Renal cortex interstitium (tissue), 11 donors: ENCODE data around the gene ACSF2. TPM values are rescaled to one million over a fixed set of nuclear protein-coding genes. Genes with fewer than 3 reads are reported as not detected.

Source experiments
- DNase-seq, 11 donors: peaks; one replicate each; pipeline ENCODE4 v3.0.0-alpha.2; 2013; ENCODE audit warnings: low read depth in 9 of 11, low spot score in 4 of 11; ENCODE audit errors: extremely low read depth in 1 of 11
- polyA plus RNA-seq, 3 donors: library from polyadenylated mRNA; unstranded; fragments of 120-200 nt; gene quantifications; one replicate each; pipeline ENCODE4 v1.2.1, GENCODE V29; 2013; ENCODE audit not compliant: insufficient read length in 3 of 3

Gene ACSF2
- polyA plus RNA-seq, 3 donors = 97.8 to 112 (median 110) TPM

DNA sequence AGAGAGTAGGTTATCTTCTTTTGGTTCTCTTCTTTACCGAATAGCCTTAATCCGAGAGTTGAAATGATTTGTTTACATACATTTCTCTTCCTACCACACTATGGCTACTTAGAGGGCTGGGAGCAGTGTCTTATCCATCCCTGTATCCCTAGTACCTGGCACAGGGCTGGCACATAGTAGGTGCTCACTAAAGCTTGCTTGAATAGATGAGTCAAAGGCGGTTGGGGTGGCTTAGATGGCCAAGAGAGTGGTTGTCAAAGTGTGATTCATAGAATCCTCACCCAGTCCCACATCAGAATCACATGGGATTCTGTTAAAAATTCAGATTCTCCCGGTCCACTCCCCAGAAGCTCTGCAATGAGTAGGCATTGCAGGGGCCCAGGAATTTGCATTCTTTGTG lies 31.6 kb downstream of the ACSF2 start:
- no peak for DNase-seq

DNA sequence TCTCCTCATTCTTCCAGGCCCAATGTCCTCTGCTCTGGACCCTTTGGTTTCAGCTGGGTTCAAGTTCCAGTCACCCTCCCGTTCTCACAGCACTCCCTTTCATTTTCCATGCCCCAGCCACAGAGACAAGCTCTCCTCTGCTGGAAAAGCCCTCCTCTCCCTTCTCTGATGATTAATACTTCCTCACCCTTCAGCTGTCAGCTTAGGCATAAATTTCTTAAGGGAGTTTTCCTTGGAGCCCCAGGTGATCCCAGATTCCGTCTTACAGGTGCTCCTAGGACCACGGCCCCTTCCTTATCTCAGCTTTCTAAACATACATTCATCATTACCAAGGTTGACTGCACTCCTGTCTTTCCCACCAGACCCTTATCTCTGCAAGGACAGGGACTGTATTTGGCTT lies 32.3 kb downstream of the ACSF2 start:
- no peak for DNase-seq

DNA sequence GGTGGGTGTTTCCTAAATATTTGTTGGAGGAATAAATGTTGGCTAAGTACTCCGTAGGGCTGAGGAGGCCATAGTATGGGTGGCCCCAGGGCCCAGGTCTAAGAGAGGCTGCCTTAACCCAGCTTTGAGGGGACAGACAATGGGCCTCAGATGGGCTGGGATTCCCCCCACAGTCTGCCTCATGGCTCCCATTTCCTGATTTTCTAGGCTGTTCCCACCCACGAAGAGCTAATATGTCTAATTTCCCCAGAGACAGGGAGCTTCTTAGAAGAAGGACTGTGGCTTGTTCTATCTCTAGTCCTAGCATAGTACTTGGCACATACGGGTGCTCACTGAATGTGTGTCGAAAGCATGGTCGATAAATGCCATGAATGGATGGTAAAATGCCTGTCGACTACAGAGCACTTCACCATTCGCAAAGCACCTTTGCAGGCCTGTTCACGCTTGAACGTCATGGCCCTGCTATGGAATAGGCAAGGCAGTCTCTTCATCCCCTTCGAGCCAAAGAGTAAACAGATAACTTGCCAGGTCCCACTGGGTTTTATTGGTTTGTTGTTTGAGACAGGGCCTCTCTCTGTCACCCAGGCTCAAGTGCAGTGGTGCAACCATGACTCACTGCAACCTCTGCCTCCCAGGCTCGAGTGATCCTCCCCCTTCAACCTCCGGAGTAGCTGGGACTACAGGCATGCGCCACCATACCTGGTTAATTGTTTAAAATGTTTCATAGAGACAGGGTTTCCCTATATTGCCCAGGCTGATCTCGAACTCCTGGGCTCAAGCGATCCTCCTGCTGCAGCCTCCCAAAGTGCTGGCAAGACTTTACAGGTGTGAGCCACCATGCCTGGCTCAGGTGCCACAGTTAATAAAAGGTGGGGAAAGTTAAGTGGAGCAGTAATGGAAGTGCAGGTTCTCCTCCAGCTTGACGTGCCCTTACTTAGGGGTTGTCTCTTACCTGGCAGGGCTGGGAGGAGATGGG lies 33.0 kb downstream of the ACSF2 start:
- DNase-seq = no peak

DNA sequence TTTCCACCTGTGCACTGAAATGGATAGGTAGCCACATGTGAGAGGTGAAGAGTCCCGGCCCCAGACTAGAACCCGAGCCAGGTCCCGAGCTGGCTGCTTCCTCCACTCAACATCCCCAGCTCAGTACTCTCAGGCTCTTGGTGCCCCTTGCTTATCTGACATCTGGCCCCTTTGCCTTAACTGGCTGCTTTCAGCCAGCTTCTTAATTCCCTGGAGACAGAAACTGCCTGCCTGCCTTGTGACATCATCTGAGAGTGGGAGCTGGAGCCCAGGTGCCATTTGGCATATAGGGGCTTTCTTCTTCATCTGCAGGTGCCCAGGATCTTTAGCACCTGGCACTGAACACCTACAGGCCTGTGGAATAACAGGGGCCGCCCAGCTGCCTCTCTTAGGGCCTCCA lies 33.7 kb downstream of the ACSF2 start:
- no peak for DNase-seq

DNA sequence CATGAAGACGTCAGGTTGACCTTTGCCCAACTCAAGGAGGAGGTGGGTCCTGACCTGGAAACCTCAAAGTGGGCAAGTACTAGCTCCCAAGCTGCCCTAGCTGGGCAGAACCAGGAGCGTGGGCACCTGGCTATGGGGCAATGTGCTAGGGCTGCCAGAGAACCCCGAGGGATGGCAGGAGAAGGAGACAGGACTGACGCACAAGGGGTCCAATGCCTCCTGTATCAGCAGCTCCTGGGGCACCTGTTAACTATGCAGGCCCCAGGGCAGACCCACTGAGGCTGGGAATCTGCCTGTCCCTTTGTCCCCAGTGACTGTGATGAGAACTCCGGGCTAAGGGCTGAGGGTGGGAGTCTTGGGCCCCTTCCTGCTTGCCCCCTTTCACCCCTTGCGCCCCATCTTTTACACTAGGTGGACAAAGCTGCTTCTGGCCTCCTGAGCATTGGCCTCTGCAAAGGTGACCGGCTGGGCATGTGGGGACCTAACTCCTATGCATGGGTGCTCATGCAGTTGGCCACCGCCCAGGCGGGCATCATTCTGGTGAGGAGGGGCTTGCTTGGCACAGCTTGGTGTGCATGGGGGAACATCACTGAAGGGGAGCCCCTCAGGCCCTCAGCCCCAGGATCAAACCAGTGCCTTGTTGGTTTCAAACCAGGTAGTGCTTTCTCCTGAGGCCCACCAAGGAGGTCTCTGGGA lies 35.0 kb downstream of the ACSF2 start:
- no peak for DNase-seq

DNA sequence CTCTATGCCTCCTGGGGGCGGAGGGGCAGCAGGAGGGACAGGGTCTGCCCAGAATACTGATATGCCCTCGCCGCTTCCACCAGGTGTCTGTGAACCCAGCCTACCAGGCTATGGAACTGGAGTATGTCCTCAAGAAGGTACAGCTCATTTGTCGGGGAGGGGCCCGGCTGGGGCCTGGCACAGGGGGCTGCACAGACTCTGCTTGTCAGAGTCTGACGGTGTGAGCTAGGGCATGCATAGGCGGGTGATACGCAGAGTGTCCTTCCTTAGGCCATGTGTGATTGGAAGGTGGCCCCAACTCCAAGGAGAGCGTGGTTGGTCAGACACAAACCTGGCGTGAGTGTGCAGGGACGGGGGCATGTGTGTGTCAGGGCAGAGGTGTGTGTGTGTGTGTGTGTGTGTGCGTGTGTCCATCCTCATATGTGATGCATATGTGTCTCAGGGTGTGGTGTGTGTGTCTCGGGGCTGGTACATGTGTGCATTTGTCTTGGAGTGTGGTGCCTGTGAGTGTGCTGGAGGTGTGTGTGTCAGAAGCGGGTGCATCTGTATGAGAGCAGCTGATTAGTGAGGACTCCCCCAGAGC lies 35.6 kb downstream of the ACSF2 start:
- DNase-seq = no peak

DNA sequence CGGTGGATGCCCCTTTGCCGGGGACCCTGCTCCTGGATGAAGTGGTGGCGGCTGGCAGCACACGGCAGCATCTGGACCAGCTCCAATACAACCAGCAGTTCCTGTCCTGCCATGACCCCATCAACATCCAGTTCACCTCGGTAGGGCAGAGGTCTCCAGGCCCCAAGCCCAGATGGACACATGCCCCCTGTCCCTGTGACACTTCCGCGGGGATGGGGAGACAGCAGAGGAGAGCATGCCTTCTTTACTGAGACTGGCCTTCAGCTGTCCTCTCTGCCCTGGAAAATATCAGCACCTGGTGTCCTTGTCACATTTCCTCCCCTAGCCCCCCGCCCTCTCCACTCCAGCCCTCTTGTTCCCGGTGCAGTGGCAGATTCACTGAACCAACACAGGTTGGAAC lies 36.4 kb downstream of the ACSF2 start:
- DNase-seq = no peak

DNA sequence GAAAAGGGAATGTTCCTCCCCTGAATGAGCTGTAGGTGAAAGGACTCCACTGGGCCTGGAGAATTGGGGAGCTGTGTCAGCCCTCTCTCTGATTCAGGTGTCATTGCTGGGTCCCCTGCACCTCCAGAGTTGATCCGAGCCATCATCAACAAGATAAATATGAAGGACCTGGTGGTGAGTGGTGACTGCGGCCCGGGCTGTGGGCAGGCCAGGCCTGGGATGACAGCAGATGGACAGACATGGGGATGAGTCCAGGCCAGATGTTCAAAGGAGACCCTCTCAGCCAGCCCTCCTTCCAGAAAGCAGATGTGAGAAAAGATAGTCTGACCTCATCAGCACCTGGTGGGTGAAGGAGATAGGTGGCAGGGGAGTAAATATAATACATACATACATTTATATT lies 38.1 kb downstream of the ACSF2 start:
- no peak for DNase-seq

DNA sequence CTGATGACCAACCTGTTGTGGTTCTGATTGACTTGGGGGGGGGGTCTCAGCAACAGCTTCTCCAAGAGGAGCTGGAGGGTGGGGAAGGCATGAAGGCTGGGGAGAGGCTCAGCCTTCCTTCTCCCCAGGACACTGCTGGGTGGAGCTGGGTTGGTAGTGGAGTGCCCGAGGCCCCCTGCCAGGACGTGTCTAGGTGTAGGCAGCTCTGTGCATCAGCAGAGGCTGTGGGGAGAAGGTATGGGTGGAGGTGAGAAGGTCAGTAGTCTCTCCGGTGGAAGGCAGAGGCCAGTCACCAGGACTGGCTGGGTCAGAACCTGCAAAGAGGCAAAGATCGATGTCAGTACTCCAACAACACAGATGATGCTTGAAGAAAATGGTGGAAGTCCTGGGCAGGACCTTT lies 38.7 kb downstream of the ACSF2 start:
- DNase-seq = no peak

DNA sequence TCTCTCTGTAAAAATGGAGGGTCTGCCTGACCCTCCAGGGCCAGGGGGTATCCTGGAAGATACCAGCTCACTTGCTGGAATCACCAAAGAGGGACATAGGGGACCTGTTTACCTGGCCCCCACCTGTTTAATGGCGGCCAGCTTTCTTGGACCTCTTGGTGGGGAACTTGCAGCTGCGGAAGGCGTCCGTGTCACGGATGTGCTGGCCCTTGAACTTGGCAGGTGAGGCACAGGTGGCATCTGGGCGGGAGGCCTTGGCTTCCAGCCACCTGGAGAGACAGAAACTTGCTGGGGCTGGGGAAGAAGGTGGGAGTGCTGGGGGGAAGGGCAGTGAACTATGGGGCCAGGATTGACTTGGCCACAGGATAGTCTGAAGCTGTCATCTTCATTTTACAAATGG lies 39.2 kb downstream of the ACSF2 start:
- DNase-seq = no peak

DNA sequence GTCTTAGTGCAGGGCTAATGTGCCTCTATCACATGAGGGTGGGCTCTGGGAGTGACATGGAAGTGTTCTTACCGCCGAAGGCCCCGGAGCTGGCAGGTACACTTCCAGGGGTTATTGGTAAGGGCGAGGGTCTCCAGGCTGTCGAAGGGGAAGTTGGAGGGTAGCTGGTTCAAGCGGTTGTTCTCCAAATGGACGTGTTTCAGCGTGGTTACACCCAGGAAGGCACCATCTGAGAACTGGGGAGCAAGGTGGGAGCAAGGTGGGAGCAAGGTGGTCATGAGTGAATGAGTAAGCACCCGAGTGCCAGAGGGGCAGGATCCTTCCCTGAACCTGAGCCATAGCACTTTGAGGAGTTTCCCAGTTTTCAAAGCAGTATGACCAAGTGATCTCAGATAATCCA lies 39.6 kb downstream of the ACSF2 start:
- no peak for DNase-seq

DNA sequence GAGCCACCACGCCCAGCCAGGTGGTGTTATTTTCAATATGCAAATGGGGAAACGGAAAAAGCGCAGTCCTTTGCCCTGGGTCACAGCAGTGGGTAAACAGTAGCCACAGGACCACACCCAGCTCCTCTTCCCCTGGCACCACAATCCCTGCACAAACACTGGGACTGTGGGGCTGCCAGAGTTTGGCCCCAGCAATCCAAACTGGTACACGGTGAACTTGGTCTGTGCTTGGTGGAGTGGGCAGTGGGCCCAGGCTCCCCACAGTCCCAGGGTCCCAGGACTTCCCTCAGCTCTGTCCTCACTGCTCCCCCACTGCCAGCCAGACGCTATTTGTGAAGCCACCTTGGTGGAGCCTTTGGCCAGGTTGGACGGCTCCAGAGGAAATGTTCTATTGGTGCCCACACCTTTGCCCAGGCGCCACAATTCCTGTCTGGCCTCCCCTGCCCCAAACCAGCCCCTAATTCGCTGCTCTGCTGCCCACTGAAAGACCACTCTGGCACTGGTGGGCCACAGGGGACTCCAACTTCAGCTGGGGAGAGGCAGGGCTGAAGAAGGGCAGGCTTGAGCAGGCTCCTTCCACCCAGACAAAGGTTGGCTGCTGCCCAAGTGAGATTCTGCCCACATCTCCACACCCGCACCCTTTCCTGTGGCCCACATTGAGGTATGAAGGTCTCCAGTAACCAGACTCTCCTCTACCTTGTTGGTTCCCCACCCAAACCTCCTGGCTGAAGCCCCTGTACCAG lies 40.5 kb downstream of the ACSF2 start:
- DNase-seq = no peak

DNA sequence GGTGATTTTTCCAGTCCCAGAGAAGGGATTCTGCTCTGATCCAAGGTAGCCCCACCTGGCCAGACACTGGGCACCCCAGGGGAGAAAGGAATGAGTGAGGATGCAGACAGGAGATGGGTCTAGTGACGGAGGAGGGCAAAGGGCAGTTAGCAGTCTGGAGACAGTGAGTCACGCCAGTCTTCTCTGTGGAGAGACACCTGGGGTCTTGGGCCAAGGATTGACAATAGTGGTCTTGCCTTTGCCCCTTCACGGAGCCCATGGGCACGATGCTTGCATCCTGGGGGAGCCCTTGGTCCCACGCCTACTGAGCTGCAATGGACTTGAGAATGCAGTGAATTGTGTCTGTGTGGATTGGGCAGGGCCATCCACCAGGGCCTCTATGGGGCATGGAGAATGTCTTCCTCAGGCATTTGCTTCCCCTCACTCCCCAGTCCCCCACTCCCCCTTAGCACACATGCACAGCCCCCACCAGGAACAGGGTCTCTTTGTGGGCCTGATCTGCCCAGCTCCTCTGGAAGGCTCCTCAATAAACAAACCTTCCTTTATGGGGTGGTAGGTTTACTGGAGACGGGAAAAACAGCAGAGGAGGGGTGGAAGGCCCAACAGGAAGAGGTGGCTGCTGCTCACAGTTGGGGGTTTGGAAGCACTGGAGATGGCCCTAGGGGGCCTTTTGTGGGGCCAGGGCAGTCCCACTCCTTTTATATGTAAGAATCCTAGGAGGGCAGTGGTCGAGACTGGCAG lies 41.3 kb downstream of the ACSF2 start:
- DNase-seq = no peak

DNA sequence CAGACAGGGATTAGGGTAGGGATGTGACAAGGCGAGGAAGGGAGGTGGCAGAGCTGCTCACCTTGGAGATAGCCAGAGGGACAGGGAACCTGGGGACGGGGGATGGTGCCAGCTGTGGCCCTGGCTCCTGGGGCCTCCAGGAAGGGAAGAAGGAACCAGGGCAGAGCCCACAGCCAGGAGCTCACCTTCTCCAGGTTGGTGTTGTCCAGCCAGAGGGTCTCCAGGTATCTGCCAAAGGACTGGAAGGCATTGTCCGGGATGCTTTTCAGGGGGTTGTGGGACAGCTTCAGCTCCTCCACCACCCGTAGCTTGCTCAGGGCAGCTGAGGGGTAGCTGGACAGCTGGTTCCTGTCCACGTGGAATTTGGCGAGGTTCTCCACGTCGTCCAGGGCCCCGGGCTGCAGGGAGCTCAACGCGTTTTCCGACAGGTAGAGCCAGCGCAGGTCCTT lies 41.9 kb downstream of the ACSF2 start:
- DNase-seq = no peak

DNA sequence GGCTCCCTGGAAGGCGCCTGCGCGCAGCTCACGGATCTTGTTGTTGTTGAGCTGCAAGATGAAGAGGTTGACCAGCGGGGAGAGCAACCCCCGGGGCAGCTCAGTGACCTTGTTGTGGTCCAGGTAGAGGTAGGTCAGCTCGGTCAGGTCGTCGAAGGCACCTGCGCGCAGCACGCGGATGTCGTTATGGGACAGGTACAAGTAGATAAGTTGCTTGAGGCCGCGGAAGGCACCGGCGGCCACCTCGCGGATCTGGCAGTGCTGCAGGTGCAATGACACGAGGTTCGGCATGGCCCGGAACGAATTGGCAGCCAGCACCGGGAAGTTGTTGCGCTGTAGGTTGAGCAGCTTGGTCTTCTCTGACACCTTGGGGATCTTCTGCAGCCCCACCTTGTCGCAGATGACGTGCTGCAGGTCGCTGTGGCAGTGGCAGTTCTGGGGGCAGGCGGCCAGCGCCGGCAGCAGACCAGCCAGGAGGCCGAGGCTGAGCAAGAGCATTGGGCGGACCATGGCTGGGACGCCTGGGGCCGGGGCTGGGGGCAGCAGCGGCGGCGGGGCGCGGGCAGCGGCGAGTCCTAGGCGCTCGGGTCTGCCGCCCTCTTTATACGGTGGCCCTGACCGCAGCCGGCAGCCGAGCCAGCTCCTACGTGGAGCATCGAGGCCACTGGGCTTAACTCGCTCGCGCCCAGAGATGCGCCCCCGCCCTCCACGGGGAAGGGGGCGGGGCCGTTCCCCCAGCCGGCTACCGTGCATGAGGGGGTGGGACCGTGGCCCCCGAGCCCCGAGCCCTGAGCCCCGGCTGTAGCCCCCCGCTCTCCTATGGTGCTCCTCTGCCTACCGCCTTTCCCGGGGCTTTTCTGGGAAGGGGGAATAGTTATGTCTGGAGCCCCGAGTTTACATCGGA lies 42.5 kb downstream of the ACSF2 start, which contains the start of gene CHAD:
TSS of gene CHAD (minus strand) at position 577 of the 904 bp plus-strand sequence. CDS start at position 510, 67 bp downstream.
- DNase-seq = no peak

DNA sequence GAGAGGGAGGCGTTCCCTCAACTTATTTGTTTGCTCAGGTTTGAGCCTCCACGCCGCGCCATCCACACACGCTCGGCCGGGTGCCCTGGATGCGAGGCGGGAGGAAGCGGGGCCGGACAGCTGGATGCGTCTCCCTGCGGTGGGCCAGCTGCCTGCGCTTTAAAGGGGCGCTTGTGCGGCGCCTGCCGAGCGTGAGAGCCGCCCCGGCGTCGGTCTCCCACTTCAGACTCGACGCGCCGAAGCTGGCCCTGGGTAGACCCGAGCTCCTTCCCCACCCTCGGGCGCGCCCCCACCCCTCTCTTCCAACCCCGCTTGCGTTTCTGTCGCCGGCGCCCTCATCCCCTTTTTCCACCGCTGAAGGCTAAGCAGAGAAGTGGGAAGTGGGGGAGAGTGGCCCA lies 43.2 kb downstream of the ACSF2 start:
- DNase-seq = no peak

DNA sequence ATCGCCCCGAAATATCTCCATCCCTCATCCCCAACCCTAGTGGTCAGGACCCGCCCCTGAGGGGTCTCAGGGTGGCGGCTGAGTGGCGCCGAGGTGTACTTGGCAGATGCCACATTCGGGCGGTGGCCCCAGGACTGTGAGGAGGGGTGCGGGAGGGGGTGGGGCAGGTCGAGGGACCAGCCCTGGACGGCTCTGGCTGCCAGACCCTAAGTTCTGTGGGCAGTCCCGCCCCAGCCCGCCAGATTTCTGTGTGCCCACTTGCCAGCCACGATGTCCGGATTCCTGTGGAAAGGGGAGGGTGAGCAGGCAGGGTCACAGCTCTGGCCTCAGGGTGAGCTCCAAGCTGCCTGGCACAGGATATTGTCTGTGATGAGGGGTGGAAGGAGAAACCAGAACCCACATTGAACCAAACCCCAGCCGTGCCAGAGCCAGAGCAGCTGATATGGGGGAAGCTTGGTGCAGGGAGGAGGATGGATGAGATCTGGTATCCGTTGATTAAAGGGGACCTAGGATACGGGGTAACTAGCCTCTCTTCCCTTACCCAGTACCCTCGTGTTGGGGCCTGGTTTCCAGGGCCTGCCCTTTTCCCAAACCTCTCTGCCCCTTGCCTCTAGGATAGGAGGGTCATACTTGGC lies 43.8 kb downstream of the ACSF2 start:
- no peak for DNase-seq
